Activated B cell treated with CpG ODN at 0.5 μM for 24 hours (primary cell): ENCODE measurements around the gene TENT4A. TPM values are rescaled to one million over a fixed set of nuclear protein-coding genes. Genes with fewer than 3 reads are reported as not detected.

Experiments
- ATAC-seq: fragments of 200-7000 bp; cut with Tn5 transposase; one replicate; pipeline ENCODE4 v1.10.0; 2021; ENCODE audit warnings: low read depth, mild to moderate bottlenecking, moderate library complexity
- CTCF ChIA-PET: fragments of 350-600 bp; sonication (Branson Sonifier 250); formaldehyde crosslinking; loops from one replicate; lab custom pipeline; 2021; ENCODE audit warnings: antibody characterized with exemption; lab: Charles Lee
- POLR2A ChIA-PET: fragments of 350-600 bp; sonication (Branson Sonifier 250); formaldehyde crosslinking; loops from one replicate; lab custom pipeline; 2021; ENCODE audit warnings: antibody characterized with exemption; lab: Charles Lee
- DNase-seq: peaks from one replicate; pipeline ENCODE4 v3.0.0; 2022
- H3K27ac Mint-ChIP-seq: one replicate; pipeline ENCODE4 v1.8.0; 2020; ENCODE audit warnings: mixed read lengths
- H3K27me3 Mint-ChIP-seq: one replicate; pipeline ENCODE4 v1.8.0; 2021; ENCODE audit warnings: mixed read lengths
- H3K36me3 Mint-ChIP-seq: one replicate; pipeline ENCODE4 v1.8.0; 2021; ENCODE audit warnings: low read depth, mixed read lengths
- H3K4me1 Mint-ChIP-seq: one replicate; pipeline ENCODE4 v1.8.0; 2021; ENCODE audit warnings: mixed read lengths
- H3K4me3 Mint-ChIP-seq: one replicate; pipeline ENCODE4 v1.8.0; 2020; ENCODE audit warnings: mild to moderate bottlenecking, mixed read lengths
- H3K9me3 Mint-ChIP-seq: one replicate; pipeline ENCODE4 v1.8.0; 2020; ENCODE audit warnings: mixed read lengths
- CTCF ChIP-seq: fragments of 200-600 bp; IDR thresholded peaks from one replicate; pipeline ENCODE4 v1.8.0; 2022; ENCODE audit warnings: antibody characterized with exemption, mild to moderate bottlenecking
- intact Hi-C: fragments of 100-400 bp; cut with micrococcal nuclease; formaldehyde crosslinking; loops from one replicate; pipeline ENCODE4 v1.15.1; 2024
- total RNA-seq: library from RNA; stranded (reverse); gene quantifications from 2 replicates; pipeline ENCODE4 v1.2.3, GENCODE V29; 2022

Gene TENT4A
- total RNA-seq, 1 donor from 2014 or later, result 51.2 TPM

- no peaks in the 10 kb centered on the region for H3K4me1 Mint-ChIP-seq
These were observed 61.5 kb downstream of the TENT4A start for GRCh38 chr5:6774721-6775204.

GRCh38 chr5:6775571-6775970, 62.3 kb downstream of the TENT4A start:
- ChIA-PET CTCF (no interaction called here), POLR2A (no interaction called here)
- H3K4me1 Mint-ChIP-seq, result no peaks in the 10 kb centered on the region
- TF ChIP-seq CTCF, result no peak
- H3K27ac Mint-ChIP-seq, result no peak overlapping the region
- H3K36me3 Mint-ChIP-seq, result no peaks in the 10 kb centered on the region
- ATAC-seq (no peak), DNase-seq (no peak)
- intact Hi-C loops, result no loop called here
- peaks cover 21% of the 10 kb centered on the region for H3K27me3 Mint-ChIP-seq
- no peaks in the 10 kb centered on the region for H3K9me3 Mint-ChIP-seq
- no peak overlapping the region for H3K4me3 Mint-ChIP-seq

More at GRCh38 chr5:6774721-6775204, 61.5 kb downstream of the TENT4A start:
- Mint-ChIP-seq H3K27ac (no peak overlapping the region), H3K27me3 (peaks cover 21% of the 10 kb centered on the region), H3K9me3 (no peaks in the 10 kb centered on the region), H3K36me3 (no peaks in the 10 kb centered on the region), H3K4me3 (no peak overlapping the region)
- no peak for ATAC-seq
- CTCF ChIA-PET, result no interaction called here
- POLR2A ChIA-PET, result no interaction called here
- intact Hi-C loops, result no loop called here
- no peak for TF ChIP-seq CTCF
- DNase-seq, result no peak

- H3K4me1 Mint-ChIP-seq, result no peaks in the 10 kb centered on the region
- no peak for TF ChIP-seq CTCF
- no peak overlapping the region for H3K4me3 Mint-ChIP-seq
- CTCF ChIA-PET, result no interaction called here
- no peaks in the 10 kb centered on the region for H3K36me3 Mint-ChIP-seq
- ATAC-seq (peak; percentile 34), DNase-seq (no peak)
- no peaks in the 10 kb centered on the region for H3K9me3 Mint-ChIP-seq
- POLR2A ChIA-PET, result no interaction called here
- H3K27ac Mint-ChIP-seq, result no peak overlapping the region
- peaks cover 11% of the 10 kb centered on the region for H3K27me3 Mint-ChIP-seq
- intact Hi-C loops, result no loop called here
These were observed 67.7 kb downstream of the TENT4A start for GRCh38 chr5:6780802-6781391.

DNA sequence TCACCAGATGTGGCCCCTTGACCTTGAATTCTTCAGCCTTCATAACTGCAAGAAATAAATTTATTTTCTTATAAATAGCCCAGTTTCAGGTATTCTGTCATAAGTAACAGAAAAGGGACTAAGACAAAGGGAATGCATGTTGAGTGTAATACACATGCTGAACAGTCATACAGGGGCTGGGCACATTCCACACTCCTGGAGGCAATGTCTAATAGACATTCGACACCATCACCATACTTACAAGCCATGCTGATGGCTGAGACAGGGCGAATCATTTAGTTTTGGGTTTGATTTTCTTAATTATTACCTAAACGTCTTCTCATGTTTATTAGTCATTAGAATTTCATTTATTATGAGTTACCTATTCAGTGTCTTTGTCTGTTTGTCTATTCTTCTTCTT, 68.5 kb downstream of the TENT4A start:
- Mint-ChIP-seq H3K9me3 (no peaks in the 10 kb centered on the region), H3K36me3 (no peaks in the 10 kb centered on the region), H3K27me3 (peaks cover 8% of the 10 kb centered on the region), H3K4me3 (no peak overlapping the region), H3K27ac (no peak overlapping the region), H3K4me1 (no peaks in the 10 kb centered on the region)
- CTCF ChIA-PET, result no interaction called here
- DNase-seq, result no peak
- POLR2A ChIA-PET, result no interaction called here
- intact Hi-C loops, result no loop called here
- no peak for ATAC-seq
- no peak for TF ChIP-seq CTCF

GRCh38 chr5:6783787-6784186, 70.6 kb downstream of the TENT4A start:
- intact Hi-C loops, result no loop called here
- TF ChIP-seq CTCF, result no peak
- CTCF ChIA-PET, result no interaction called here
- Mint-ChIP-seq H3K9me3 (no peaks in the 10 kb centered on the region), H3K36me3 (no peaks in the 10 kb centered on the region), H3K27ac (no peak overlapping the region), H3K4me1 (no peaks in the 10 kb centered on the region), H3K27me3 (peaks cover 2% of the 10 kb centered on the region), H3K4me3 (no peak overlapping the region)
- no peak for ATAC-seq
- POLR2A ChIA-PET, result no interaction called here
- DNase-seq, result no peak
